A549 (cell line): ENCODE data around the gene COL5A1. TPM values are rescaled to one million over a fixed set of nuclear protein-coding genes. Genes with fewer than 3 reads are reported as not detected.

ENCODE experiments used
- ATAC-seq, 2 experiments: fragments of 200-7000 bp in 1 of 2; fragments of >200 bp in 1 of 2; cut with Nextera tagmentation in 1 of 2; cut with Tn5 transposase in 1 of 2; 3 replicates each; pipeline versions ENCODE4 v1.8.0 to v1.9.1; 2018 to 2020; ENCODE audit warnings: mild to moderate bottlenecking in 1 of 2, moderate library complexity in 1 of 2
- CTCF ChIA-PET: fragments of 300-600 bp; sonication (Branson Sonifier 250); formaldehyde crosslinking; extraction: SDS; loops from one replicate; lab custom pipeline; 2021; ENCODE audit warnings: antibody characterized with exemption, inconsistent platforms; lab: Yijun Ruan, JAX
- POLR2A ChIA-PET: fragments of 350-600 bp; formaldehyde crosslinking; extraction: SDS; loops from one replicate; lab custom pipeline; 2021; ENCODE audit warnings: antibody characterized with exemption, inconsistent platforms; lab: Yijun Ruan, JAX
- DNase-seq, 2 experiments: peaks; one replicate each; pipeline versions ENCODE4 v3.0.0 to v3.0.0-alpha.2; 2011 to 2016; ENCODE audit warnings: low read depth in 1 of 2, low spot score in 1 of 2
- FAIRE-seq: peaks from 2 replicates; lab custom pipeline; 2011; peaks lifted over from hg19 to GRCh38; lab: Jason Lieb, UNC
- H3K27ac ChIP-seq, 2 experiments: fragments of >200 bp; sonication (Bioruptor Twin); formaldehyde crosslinking; 3 replicates each; pipeline ENCODE4 v1.5.1; 2016 to 2017
- H3K4me1 ChIP-seq: fragments of >200 bp; sonication (Bioruptor Twin); formaldehyde crosslinking; 3 replicates; pipeline ENCODE4 v1.6.1; 2016
- H3K4me2 ChIP-seq: fragments of >200 bp; sonication (Bioruptor Twin); formaldehyde crosslinking; 3 replicates; pipeline ENCODE4 v1.6.1; 2016
- H3K4me3 ChIP-seq: fragments of >200 bp; sonication (Bioruptor Twin); formaldehyde crosslinking; 3 replicates; pipeline ENCODE4 v1.5.1; 2016
- H3K9me3 ChIP-seq: fragments of >200 bp; sonication (Bioruptor Twin); formaldehyde crosslinking; 3 replicates; pipeline ENCODE4 v1.6.1; 2016
- BCL3 ChIP-seq: fragments of >200 bp; sonication (Bioruptor Twin); formaldehyde crosslinking; IDR thresholded peaks from 3 replicates; pipeline ENCODE4 v1.6.1; 2016
- CBX2 ChIP-seq: fragments of 200-600 bp; sonication (generic); IDR thresholded peaks from 2 replicates; pipeline ENCODE4 v1.6.1; 2016; ENCODE audit warnings: low read depth, mild to moderate bottlenecking, borderline replicate concordance
- CEBPB ChIP-seq, 2 experiments: fragments of >200 bp in 1 of 2; sonication (Bioruptor Twin) in 1 of 2; formaldehyde crosslinking in 1 of 2; IDR thresholded peaks; 2 replicates each; pipeline ENCODE4 v1.6.1; 2012 to 2016
- CTCF ChIP-seq: fragments of >200 bp; sonication (Bioruptor Twin); formaldehyde crosslinking; IDR thresholded peaks from 3 replicates; pipeline ENCODE4 v1.5.1; 2016
- EHF ChIP-seq: fragments of 250-450 bp; sonication (Bioruptor Pico); IDR thresholded peaks from 2 replicates; pipeline ENCODE4 v1.5.0; 2020; ENCODE audit warnings: mild to moderate bottlenecking
- ESRRA ChIP-seq: fragments of 150-350 bp; IDR thresholded peaks from 2 replicates; pipeline ENCODE4 v1.6.1; 2014; ENCODE audit warnings: mild to moderate bottlenecking, low read length, borderline replicate concordance
- FOXS1 ChIP-seq: fragments of 250-450 bp; sonication (Bioruptor Pico); IDR thresholded peaks from 2 replicates; pipeline ENCODE4 v1.5.0; 2020; ENCODE audit warnings: mild to moderate bottlenecking, moderate library complexity
- GATA3 ChIP-seq: IDR thresholded peaks from 2 replicates; pipeline ENCODE4 v1.6.1; 2012; ENCODE audit warnings: borderline replicate concordance
- HDAC2 ChIP-seq: fragments of 200-600 bp; sonication (generic); IDR thresholded peaks from 2 replicates; pipeline ENCODE4 v1.6.1; 2016
- HMGXB4 ChIP-seq: fragments of 250-450 bp; sonication (Bioruptor Pico); IDR thresholded peaks from 2 replicates; pipeline ENCODE4 v1.5.0; 2021; ENCODE audit warnings: mild to moderate bottlenecking, moderate library complexity, borderline replicate concordance
- KDM1A ChIP-seq: fragments of 200-600 bp; sonication (generic); IDR thresholded peaks from 2 replicates; pipeline ENCODE4 v1.6.1; 2016; ENCODE audit warnings: low read depth, mild to moderate bottlenecking
- MAX ChIP-seq: IDR thresholded peaks from 2 replicates; pipeline ENCODE4 v1.6.1; 2012
- MAZ ChIP-seq: fragments of 150-350 bp; IDR thresholded peaks from 2 replicates; pipeline ENCODE4 v1.6.1; 2014; ENCODE audit warnings: antibody characterized with exemption, low read depth, low read length, borderline replicate concordance
- NFE2L2 ChIP-seq: fragments of 150-350 bp; conservative IDR thresholded peaks from 2 replicates; pipeline ENCODE4 v1.6.1; 2014; ENCODE audit warnings: low read length
- NPAS2 ChIP-seq: fragments of 250-450 bp; sonication (Bioruptor Pico); IDR thresholded peaks from 2 replicates; pipeline ENCODE4 v1.8.0; 2022; ENCODE audit warnings: mild to moderate bottlenecking, moderate library complexity, borderline replicate concordance
- PBX3 ChIP-seq: IDR thresholded peaks from 2 replicates; pipeline ENCODE4 v1.6.1; 2012
- PHF8 ChIP-seq: fragments of 200-600 bp; sonication (generic); IDR thresholded peaks from 2 replicates; pipeline ENCODE4 v1.6.1; 2016; ENCODE audit warnings: low read depth, mild to moderate bottlenecking, antibody characterized with exemption, moderate library complexity, borderline replicate concordance
- RAD21 ChIP-seq, 2 experiments: fragments of >200 bp in 1 of 2; sonication (Bioruptor Twin) in 1 of 2; formaldehyde crosslinking in 1 of 2; IDR thresholded peaks in 1 of 2; conservative IDR thresholded peaks in 1 of 2; 2 replicates in 1 of 2; 3 replicates in 1 of 2; pipeline ENCODE4 v1.6.1; 2012 to 2018; ENCODE audit warnings: inconsistent platforms in 1 of 2
- RNF2 ChIP-seq: fragments of 200-600 bp; sonication (generic); IDR thresholded peaks from 2 replicates; pipeline ENCODE4 v1.6.1; 2016; ENCODE audit warnings: low read depth, mild to moderate bottlenecking, antibody characterized with exemption, moderate library complexity, borderline replicate concordance
- SMC3 ChIP-seq: fragments of >200 bp; sonication (Bioruptor Twin); formaldehyde crosslinking; IDR thresholded peaks from 3 replicates; pipeline ENCODE4 v1.6.1; 2018; ENCODE audit warnings: inconsistent platforms
- WGBS: methylation state at CpG from one replicate; pipeline ENCODE4 v1.1.6; 2017; ENCODE audit errors: missing lambda C conversion rate; 5-methylcytosine and 5-hydroxymethylcytosine counted together
- polyA plus RNA-seq, 4 experiments: library from polyadenylated mRNA; depleted of rRNA in 3 of 4; stranded (reverse); fragments of >200 nt; fragmentation: RNase III in 1 of 4; extraction: RNeasy Plus Mini Kit Qiagen cat#74134 plus additional on column Dnase treatment in 1 of 4; gene quantifications; 2 replicates in 3 of 4; 3 replicates in 1 of 4; pipeline ENCODE4 v1.2.3, GENCODE V29; 2011 to 2017

COL5A1 gene
- polyA plus RNA-seq, 2 of the 4 experiments (the other 2 are of a cell fraction), result 16.1 to 67.5 TPM

- Histone ChIP-seq H3K4me1 (peaks cover 17% of the 10 kb centered on the region), H3K9me3 (no peaks in the 10 kb centered on the region), H3K27ac (no peak overlapping the region), H3K4me2 (no peak overlapping the region), H3K4me3 (no peak overlapping the region)
- WGBS, result 74% methylated on average over 15 of the region's 20 CpGs
- DNase-seq, result no peak
- POLR2A ChIA-PET, result no interaction called here
- no peak for ATAC-seq
- TF ChIP-seq ESRRA (no peak), FOXS1 (no peak), RAD21 (conservative IDR thresholded peaks at IDR 0.05 in 1 of 2, IDR thresholded peaks at IDR 0.05 in 1 of 2) (no peak), HDAC2 (no peak)
- FAIRE-seq, result no peak
- CTCF ChIA-PET, result interaction anchor here (1.0 to 6.0 kb wide), 9 partner anchors 8 to 292 kb away, joined by 3 to 63 read pairs (median 4); no protein-coding TSS in a partner anchor
Observed at GRCh38 chr9:134735441-134736175, 94.0 kb downstream of the COL5A1 start.

GRCh38 chr9:134736791-134737497, 95.3 kb downstream of the COL5A1 start:
- no peak for ATAC-seq
- H3K27ac ChIP-seq, result no peak overlapping the region
- H3K9me3 ChIP-seq, result no peaks in the 10 kb centered on the region
- 78% methylated on average over 14 of the region's 18 CpGs for WGBS
- peaks cover 17% of the 10 kb centered on the region for H3K4me1 ChIP-seq
- ChIA-PET POLR2A (no interaction called here), CTCF (interaction anchor here (1.1 to 5.5 kb wide), 6 partner anchors 10 to 291 kb away, joined by 3 to 63 read pairs (median 4); no protein-coding TSS in a partner anchor)
- DNase-seq, result no peak
- no peak overlapping the region for H3K4me2 ChIP-seq
- no peak for FAIRE-seq
- no peak for TF ChIP-seq EHF
- no peak for TF ChIP-seq RNF2
- TF ChIP-seq CTCF, result no peak
- no peak for TF ChIP-seq SMC3
- TF ChIP-seq MAX, result no peak
- TF ChIP-seq PBX3, result no peak
- no peak for TF ChIP-seq HMGXB4 (CRISPR knock-in tag)
- no peak for TF ChIP-seq GATA3
- TF ChIP-seq BCL3, result no peak
- no peak for TF ChIP-seq NFE2L2
- no peak for TF ChIP-seq CBX2
- no peak for TF ChIP-seq MAZ
- no peak for TF ChIP-seq KDM1A
- TF ChIP-seq PHF8, result no peak
- no peak for TF ChIP-seq NPAS2
- TF ChIP-seq CEBPB (IDR thresholded peaks at IDR 0.05), result no peak
- TF ChIP-seq, all 56 proteins: peak for 0
- no peak overlapping the region for H3K4me3 ChIP-seq
